Measurements from ENCODE around the gene RRAD.
"Not testable (repeated sequence)": the region's sequence is repeated elsewhere in the genome, so short reads cannot be mapped to it uniquely, and the experiment has no call there.

The RRAD gene

GRCh38 chr16:66925322-66925840 is at the start of gene RRAD:
TSS of gene RRAD (minus strand) at chr16:66925535. CDS start at chr16:66925179, 356 bp downstream.
- in situ Hi-C loops (cut with HindIII; ENCODE audit: low sequenced_read_pairs), result no loop called here

GRCh38 chr16:66974932-66975246 is 49.6 kb upstream of the RRAD start:
- in situ Hi-C loops (cut with HindIII; ENCODE audit: low sequenced_read_pairs), result loop anchor here (5.0 kb wide), 3 partner anchors 67 to 157 kb away; no protein-coding TSS in a partner anchor

- in situ Hi-C loops (cut with HindIII; ENCODE audit: low sequenced_read_pairs), result not testable (repeated sequence)
Measured at GRCh38 chr16:66974156-66974931, 49.0 kb upstream of the RRAD start.

GRCh38 chr16:66973716-66974115 is 48.4 kb upstream of the RRAD start:
- in situ Hi-C loops (cut with HindIII; ENCODE audit: low sequenced_read_pairs), result no loop called here

GRCh38 chr16:66972983-66973382 is 47.6 kb upstream of the RRAD start:
- in situ Hi-C loops (cut with HindIII; ENCODE audit: low sequenced_read_pairs), result no loop called here

GRCh38 chr16:66970775-66971720 is 45.7 kb upstream of the RRAD start:
- in situ Hi-C loops (cut with HindIII; ENCODE audit: low sequenced_read_pairs), result no loop called here

- in situ Hi-C loops (cut with HindIII; ENCODE audit: low sequenced_read_pairs), result no loop called here
Measured at GRCh38 chr16:66968847-66969246, 43.5 kb upstream of the RRAD start.

- in situ Hi-C loops (cut with HindIII; ENCODE audit: low sequenced_read_pairs), result no loop called here
Measured at GRCh38 chr16:66964049-66964448, 38.7 kb upstream of the RRAD start.

GRCh38 chr16:66961914-66962313 is 36.6 kb upstream of the RRAD start:
- in situ Hi-C loops (cut with HindIII; ENCODE audit: low sequenced_read_pairs), result no loop called here

GRCh38 chr16:66961065-66961744 is 35.9 kb upstream of the RRAD start, which contains the start of gene CES3:
TSS of gene CES3 (plus strand) at chr16:66961266. CDS start at chr16:66961308, 42 bp downstream.
- in situ Hi-C loops (cut with HindIII; ENCODE audit: low sequenced_read_pairs), result no loop called here

GRCh38 chr16:66960270-66960669 is 34.9 kb upstream of the RRAD start:
- in situ Hi-C loops (cut with HindIII; ENCODE audit: low sequenced_read_pairs), result no loop called here

- in situ Hi-C loops (cut with HindIII; ENCODE audit: low sequenced_read_pairs), result no loop called here
Measured at GRCh38 chr16:66959704-66960161, 34.4 kb upstream of the RRAD start.

GRCh38 chr16:66958857-66959703 is 33.7 kb upstream of the RRAD start:
- in situ Hi-C loops (cut with HindIII; ENCODE audit: low sequenced_read_pairs), result no loop called here

- in situ Hi-C loops (cut with HindIII; ENCODE audit: low sequenced_read_pairs), result not testable (repeated sequence)
Measured at GRCh38 chr16:66956154-66956457, 30.8 kb upstream of the RRAD start.

GRCh38 chr16:66955363-66956153 is 30.2 kb upstream of the RRAD start:
- in situ Hi-C loops (cut with HindIII; ENCODE audit: low sequenced_read_pairs), result not testable (repeated sequence)

- in situ Hi-C loops (cut with HindIII; ENCODE audit: low sequenced_read_pairs), result no loop called here
Measured at GRCh38 chr16:66954097-66954659, 28.8 kb upstream of the RRAD start.

- in situ Hi-C loops (cut with HindIII; ENCODE audit: low sequenced_read_pairs), result no loop called here
Measured at GRCh38 chr16:66953462-66954096, 28.2 kb upstream of the RRAD start.

GRCh38 chr16:66952430-66953110 is 27.2 kb upstream of the RRAD start:
- in situ Hi-C loops (cut with HindIII; ENCODE audit: low sequenced_read_pairs), result no loop called here

Data from endothelial cell of hepatic sinusoid (primary cell).